GM12874 (cell line): ENCODE results near the gene PRKCQ.

ENCODE experiments used
- CTCF ChIP-seq: IDR thresholded peaks from 2 replicates; pipeline ENCODE4 v1.5.1; 2011; ENCODE audit warnings: low read depth, mild to moderate bottlenecking, control low read depth, low read length, moderate library complexity; ENCODE audit not compliant: insufficient read depth

The PRKCQ gene

GRCh38 chr10:6602700-6603084, 22.6 kb upstream of the PRKCQ start:
- no peak for TF ChIP-seq CTCF

- no peak for TF ChIP-seq CTCF
These were observed 22.1 kb upstream of the PRKCQ start for GRCh38 chr10:6602026-6602699.

- TF ChIP-seq CTCF, result no peak
These were observed 21.2 kb upstream of the PRKCQ start for GRCh38 chr10:6601246-6601805.

GRCh38 chr10:6600224-6600987, 20.3 kb upstream of the PRKCQ start:
- TF ChIP-seq CTCF, result no peak

- no peak for TF ChIP-seq CTCF
These were observed 18.6 kb upstream of the PRKCQ start for GRCh38 chr10:6598679-6599078.

- no peak for TF ChIP-seq CTCF
These were observed 17.4 kb upstream of the PRKCQ start for GRCh38 chr10:6597478-6597877.

GRCh38 chr10:6595499-6595898, 15.4 kb upstream of the PRKCQ start:
- no peak for TF ChIP-seq CTCF
